HepG2 (cell line): Measurements from ENCODE around the gene TNRC18. TPM values are rescaled to one million over a fixed set of nuclear protein-coding genes. Genes with fewer than 3 reads are reported as not detected.
"Not testable (repeated sequence)": the region's sequence is repeated elsewhere in the genome, so short reads cannot be mapped to it uniquely, and the experiment has no call there.

Experiments
- ATAC-seq: fragments of 200-7000 bp; cut with Tn5 transposase; 3 replicates; pipeline ENCODE4 v1.9.1; 2020; ENCODE audit warnings: mild to moderate bottlenecking, moderate library complexity
- BruUV-seq: library from RNA; stranded (reverse); fragments of 400-500 nt; replicated peaks from 2 replicates; lab custom pipeline; 2021; lab: Mats Ljungman, UMichigan
- CTCF ChIA-PET: fragments of 300-600 bp; formaldehyde crosslinking; extraction: SDS; loops from one replicate; lab custom pipeline; 2021; ENCODE audit warnings: low total read pairs, inconsistent platforms, low intra/inter-chr PET ratio; lab: Yijun Ruan, JAX
- POLR2A ChIA-PET: fragments of 350-600 bp; sonication (Branson Sonifier 250); formaldehyde crosslinking; loops from one replicate; lab custom pipeline; 2020; ENCODE audit warnings: antibody characterized with exemption, inconsistent platforms; lab: Yijun Ruan, JAX
- DNase-seq: peaks from one replicate; pipeline ENCODE4 v3.0.0-alpha.2; 2015; ENCODE audit warnings: low spot score
- FAIRE-seq: peaks from 3 replicates; lab custom pipeline; 2011; peaks lifted over from hg19 to GRCh38; lab: Jason Lieb, UNC
- H2AFZ ChIP-seq: one replicate; pipeline ENCODE4 v1.6.1; 2011; ENCODE audit warnings: low read length, inconsistent platforms
- H3K27ac ChIP-seq: fragments of 300-600 bp; 3 replicates; pipeline ENCODE4 v1.8.0; 2011; ENCODE audit warnings: mixed run types, mild to moderate bottlenecking, mixed read lengths, low read length, inconsistent platforms; ENCODE audit not compliant: insufficient read depth; ENCODE audit errors: extremely low read length
- H3K27me3 ChIP-seq, 2 experiments: fragments of 200-600 bp in 1 of 2; 2 replicates in 1 of 2; 3 replicates in 1 of 2; pipeline versions ENCODE4 v1.6.0 to v1.8.0; 2011; ENCODE audit warnings: low read length in 2 of 2, mild to moderate bottlenecking in 2 of 2, moderate library complexity in 2 of 2, inconsistent platforms in 1 of 2; ENCODE audit not compliant: insufficient read depth in 2 of 2, control insufficient read depth in 1 of 2
- H3K36me3 ChIP-seq, 2 experiments: fragments of 200-600 bp in 1 of 2; replicated peaks in 1 of 2; 2 replicates in 1 of 2; 3 replicates in 1 of 2; pipeline versions ENCODE4 v1.5.1 to v1.8.0; 2011; ENCODE audit warnings: low read length in 2 of 2, inconsistent platforms in 1 of 2; ENCODE audit not compliant: insufficient read depth in 2 of 2, control insufficient read depth in 1 of 2
- H3K4me1 ChIP-seq: 2 replicates; pipeline ENCODE4 v1.5.1; 2012; ENCODE audit warnings: low read length, inconsistent platforms; ENCODE audit not compliant: insufficient read depth
- H3K4me2 ChIP-seq: 2 replicates; pipeline ENCODE4 v1.6.0; 2011; ENCODE audit warnings: low read depth, low read length, inconsistent platforms
- H3K4me3 ChIP-seq, 3 experiments: fragments of 200-600 bp in 1 of 3; sonication (generic), shearing (Covaris generic) in 1 of 3; replicated peaks in 1 of 3; 2 replicates each; pipeline ENCODE4 v1.5.1; 2011 to 2016; ENCODE audit warnings: low read length in 3 of 3, inconsistent platforms in 2 of 3, low read depth in 2 of 3, mild to moderate bottlenecking in 2 of 3, control low read depth in 1 of 3, mixed read lengths in 1 of 3; ENCODE audit not compliant: insufficient read depth in 1 of 3
- H3K79me2 ChIP-seq: one replicate; pipeline ENCODE4 v1.6.1; 2011; ENCODE audit warnings: low read length, inconsistent platforms; ENCODE audit not compliant: insufficient read depth
- H3K9ac ChIP-seq: 2 replicates; pipeline ENCODE4 v1.6.0; 2011; ENCODE audit warnings: mild to moderate bottlenecking, low read depth, low read length, inconsistent platforms; ENCODE audit not compliant: insufficient read depth
- H3K9me3 ChIP-seq: 2 replicates; pipeline ENCODE4 v1.5.1; 2012; ENCODE audit warnings: mild to moderate bottlenecking, low read length
- H4K20me1 ChIP-seq: 2 replicates; pipeline ENCODE4 v1.6.0; 2011; ENCODE audit warnings: inconsistent platforms, mild to moderate bottlenecking, low read length, moderate library complexity; ENCODE audit not compliant: insufficient read depth
- DPF2 ChIP-seq: sonication (generic); formaldehyde crosslinking; IDR thresholded peaks from 2 replicates; pipeline ENCODE4 v1.4.0; 2020; ENCODE audit warnings: mild to moderate bottlenecking, low read depth, missing genetic modification reagents, borderline replicate concordance
- HMG20A ChIP-seq: IDR thresholded peaks from 2 replicates; pipeline ENCODE4 v1.6.1; 2016; ENCODE audit warnings: borderline replicate concordance
- MNT ChIP-seq: fragments of 450-650 bp; IDR thresholded peaks from 2 replicates; pipeline ENCODE4 v1.6.1; 2016
- NCOR1 ChIP-seq: fragments of 200-600 bp; sonication (generic); IDR thresholded peaks from 2 replicates; pipeline ENCODE4 v1.7.0; 2017; ENCODE audit warnings: antibody characterized with exemption, low read length, borderline replicate concordance
- ZNF549 ChIP-seq: sonication (generic); formaldehyde crosslinking; IDR thresholded peaks from 2 replicates; pipeline ENCODE4 v1.5.0; 2020; ENCODE audit warnings: missing genetic modification reagents
- ZNF619 ChIP-seq: sonication (generic); formaldehyde crosslinking; IDR thresholded peaks from 2 replicates; pipeline ENCODE4 v1.4.0; 2020; ENCODE audit warnings: mild to moderate bottlenecking, missing genetic modification reagents
- ZNF737 ChIP-seq: sonication (generic); formaldehyde crosslinking; IDR thresholded peaks from 2 replicates; pipeline ENCODE4 v1.5.0; 2020; ENCODE audit warnings: missing genetic modification reagents, mild to moderate bottlenecking, borderline replicate concordance
- WGBS: methylation state at CpG from one replicate; pipeline ENCODE4 v1.1.6; 2017; ENCODE audit warnings: low lambda C conversion rate; 5-methylcytosine and 5-hydroxymethylcytosine counted together
- in situ Hi-C: cut with HindIII; loops from 2 replicates; pipeline ENCODE4 v1.10.0; 2017; ENCODE audit warnings: low pct_unique_long_range_greater_than_20kb; ENCODE audit not compliant: extremely low pct_ligation_motif_present
- intact Hi-C: fragments of 100-400 bp; cut with micrococcal nuclease; formaldehyde crosslinking; loops from one replicate; pipeline ENCODE4 v1.10.0; 2022; ENCODE audit not compliant: unreplicated experiment
- polyA plus RNA-seq, 8 experiments: library from polyadenylated mRNA; depleted of rRNA in 3 of 8; stranded (reverse) in 7 of 8; unstranded in 1 of 8; fragments of >200 nt; fragmentation: Illumina TruSeq in 4 of 8; extraction: Trizol in 4 of 8; gene quantifications; 2 replicates each; pipeline versions ENCODE4 v1.2.1 to v1.2.3, GENCODE V29; 2011 to 2016; ENCODE audit warnings: low read depth in 4 of 8, missing spikeins in 1 of 8, mixed read lengths in 1 of 8; ENCODE audit not compliant: insufficient read depth in 1 of 8
- total RNA-seq, 5 experiments: library from RNA; depleted of rRNA; stranded (reverse); fragments of >200 nt; fragmentation: Illumina TruSeq; extraction: Trizol; gene quantifications; 2 replicates each; pipeline ENCODE4 v1.2.3, GENCODE V29; 2016; ENCODE audit warnings: low read depth in 1 of 5
- TF ChIP-seq, protein P1 (sequence below): IDR thresholded peaks from 2 replicates; pipeline ENCODE4 v1.6.1; 2016; ENCODE audit warnings: low read depth, borderline replicate concordance

TNRC18 gene
- total and polyA plus RNA-seq, 2 of the 13 experiments (the other 11 are each of a cell fraction or from before 2014, with no cell fraction given), result 11.7 to 17.4 TPM

DNA sequence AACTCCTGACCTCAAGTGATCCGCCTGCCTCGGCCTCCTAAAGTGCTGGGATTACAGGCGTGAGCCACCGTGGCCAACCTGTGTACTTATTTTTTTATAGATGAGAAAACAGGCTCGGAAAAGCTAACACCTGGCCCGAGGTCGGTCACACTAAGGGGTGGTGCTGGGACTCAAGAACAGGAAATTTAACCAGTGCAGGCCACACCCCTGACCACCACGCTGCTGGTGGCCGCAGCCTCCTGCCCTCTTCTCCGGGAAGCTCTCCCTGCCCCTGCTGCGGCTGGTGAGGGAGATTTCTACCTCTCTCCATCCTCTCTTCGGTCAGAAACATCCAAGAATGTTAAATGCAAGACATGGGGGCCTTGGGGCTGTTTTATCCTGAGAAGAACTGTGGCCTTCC is 63.2 kb downstream of the TNRC18 start (continued):
- TF ChIP-seq ZNF737 (CRISPR knock-in tag) (no peak), DPF2 (CRISPR knock-in tag) (no peak), HMG20A (CRISPR knock-in tag) (no peak), NCOR1 (no peak), ZNF619 (CRISPR knock-in tag) (no peak), ZNF549 (CRISPR knock-in tag) (no peak), MNT (no peak)
- TF ChIP-seq, protein P1, sequence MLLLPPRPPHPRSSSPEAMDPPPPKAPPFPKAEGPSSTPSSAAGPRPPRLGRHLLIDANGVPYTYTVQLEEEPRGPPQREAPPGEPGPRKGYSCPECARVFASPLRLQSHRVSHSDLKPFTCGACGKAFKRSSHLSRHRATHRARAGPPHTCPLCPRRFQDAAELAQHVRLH (CRISPR knock-in tag), result no peak

- H3K36me3 ChIP-seq, result peaks cover 60 to 92% of the 10 kb centered on the region in 2 experiments
- peaks cover 10% of the 10 kb centered on the region for H3K79me2 ChIP-seq
- H3K4me1 ChIP-seq, DNase-seq, in situ Hi-C loops, BruUV-seq, H3K9me3 ChIP-seq, intact Hi-C loops, H3K9ac ChIP-seq, H3K4me3 ChIP-seq, H2AFZ ChIP-seq, FAIRE-seq, POLR2A ChIA-PET, CTCF ChIA-PET, H3K4me2 ChIP-seq, ATAC-seq, H3K27me3 ChIP-seq, H3K27ac ChIP-seq: not testable (repeated sequence)
- 92% methylated on average over 6 of the region's 6 CpGs for WGBS
- peaks cover 25% of the 10 kb centered on the region; the same call in 1 of the 2 replicates for H4K20me1 ChIP-seq
These were observed 63.6 kb downstream of the TNRC18 start for GRCh38 chr7:5360021-5360420.
